Measurements from ENCODE around the gene C16orf82.

DNA sequence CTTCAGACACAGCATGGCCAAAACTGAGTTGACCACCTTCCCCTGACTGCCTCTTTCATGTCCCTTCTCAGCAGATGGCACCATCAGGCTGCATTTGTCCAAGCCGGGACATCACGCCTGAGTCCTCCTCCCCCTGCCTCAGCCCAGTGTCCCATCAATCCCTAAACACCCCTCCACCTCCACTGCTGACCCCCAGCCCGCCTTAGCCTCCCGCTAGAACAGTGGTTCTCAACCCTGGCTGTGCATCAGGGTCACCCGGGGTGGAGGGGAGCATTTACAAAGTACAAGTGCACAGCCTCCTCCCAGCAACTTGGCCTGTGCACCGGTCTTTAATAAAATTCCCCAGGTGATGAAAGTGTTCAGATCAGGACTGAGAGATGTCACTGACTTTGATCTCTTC is 4.0 kb downstream of the C16orf82 start:
- TF ChIP-seq CTCF (IDR thresholded peaks at IDR 0.05): no peak
- no peak for TF ChIP-seq KDM1A (IDR thresholded peaks at IDR 0.05; ENCODE audit: low read depth)
- no peak for TF ChIP-seq EP300 (IDR thresholded peaks at IDR 0.05)
- no peak for TF ChIP-seq REST (IDR thresholded peaks at IDR 0.05)
- no peak for TF ChIP-seq JUN (IDR thresholded peaks at IDR 0.05)
- no peak for TF ChIP-seq CHD2 (IDR thresholded peaks at IDR 0.05; ENCODE audit: low read length, partially characterized antibody)
- no peak for TF ChIP-seq CBX8 (IDR thresholded peaks at IDR 0.05)
- no peak for TF ChIP-seq USF2 (IDR thresholded peaks at IDR 0.05)
- TF ChIP-seq ZC3H11A (IDR thresholded peaks at IDR 0.05): no peak
- no peak for TF ChIP-seq KDM5A (IDR thresholded peaks at IDR 0.05)
